ENCODE results near the gene OSTF1. TPM values are rescaled to one million over a fixed set of nuclear protein-coding genes. Genes with fewer than 3 reads are reported as not detected.

OSTF1 gene
- total and polyA plus RNA-seq, 2 experiments from 2014 or later: 22.4 to 29.1 TPM

- no peak for TF ChIP-seq EZH2phosphoT487 (IDR thresholded peaks at IDR 0.05; ENCODE audit: low read depth, severe bottlenecking, unreplicated experiment)
- no peak for TF ChIP-seq EZH2 (IDR thresholded peaks at IDR 0.05; ENCODE audit: borderline replicate concordance)
- no peak for TF ChIP-seq CTCF (IDR thresholded peaks at IDR 0.05; ENCODE audit: poor library complexity)
- no peaks in the 10 kb centered on the region for H3K9me3 ChIP-seq (ENCODE audit: low read depth)
- H4K20me1 ChIP-seq (ENCODE audit: insufficient read depth, poor library complexity, severe bottlenecking): no peaks in the 10 kb centered on the region
- H3K9me2 ChIP-seq (replicated peaks; ENCODE audit: insufficient read depth): no peaks in the 10 kb centered on the region
- no peaks in the 10 kb centered on the region for H3K79me2 ChIP-seq
- WGBS (ENCODE audit: low lambda C conversion rate, missing lambda C conversion rate): 64% methylated on average over 5 of the region's 5 CpGs
- no peak overlapping the region for H2AFZ ChIP-seq
- H3K4me3 ChIP-seq: no peak overlapping the region
- H3K36me3 ChIP-seq (replicated peaks; ENCODE audit: insufficient read depth, low read depth): no peaks in the 10 kb centered on the region
- no peak overlapping the region for H3K4me2 ChIP-seq
- H3K27me3 ChIP-seq: no peaks in the 10 kb centered on the region
- H3K4me1 ChIP-seq (ENCODE audit: insufficient read depth): no peaks in the 10 kb centered on the region
- H3K27ac ChIP-seq: no peak overlapping the region
- no peak for DNase-seq (ENCODE audit: low spot score)
Measured at GRCh38 chr9:75130621-75131230, 42.4 kb downstream of the OSTF1 start.

- TF ChIP-seq EZH2 (IDR thresholded peaks at IDR 0.05; ENCODE audit: borderline replicate concordance) (no peak), EZH2phosphoT487 (IDR thresholded peaks at IDR 0.05; ENCODE audit: low read depth, severe bottlenecking, unreplicated experiment) (no peak), CTCF (IDR thresholded peaks at IDR 0.05; ENCODE audit: poor library complexity) (no peak)
- H3K36me3 ChIP-seq (replicated peaks; ENCODE audit: insufficient read depth, low read depth): no peaks in the 10 kb centered on the region
Measured at GRCh38 chr9:75131700-75132099, 43.4 kb downstream of the OSTF1 start.

GRCh38 chr9:75132244-75132643 lies 43.9 kb downstream of the OSTF1 start:
- H3K9me3 ChIP-seq (ENCODE audit: low read depth): no peaks in the 10 kb centered on the region
- H3K27ac ChIP-seq: no peak overlapping the region
- no peak for TF ChIP-seq CTCF (IDR thresholded peaks at IDR 0.05; ENCODE audit: poor library complexity)
- no peak for TF ChIP-seq EZH2phosphoT487 (IDR thresholded peaks at IDR 0.05; ENCODE audit: low read depth, severe bottlenecking, unreplicated experiment)
- no peak for TF ChIP-seq EZH2 (IDR thresholded peaks at IDR 0.05; ENCODE audit: borderline replicate concordance)

More at GRCh38 chr9:75131700-75132099, 43.4 kb downstream of the OSTF1 start:
- H4K20me1 ChIP-seq (ENCODE audit: insufficient read depth, poor library complexity, severe bottlenecking): no peaks in the 10 kb centered on the region
- no peaks in the 10 kb centered on the region for H3K27me3 ChIP-seq
- H3K27ac ChIP-seq: no peak overlapping the region
- H2AFZ ChIP-seq: no peak overlapping the region
- H3K4me2 ChIP-seq: no peak overlapping the region
- H3K9me2 ChIP-seq (replicated peaks; ENCODE audit: insufficient read depth): no peaks in the 10 kb centered on the region
- no peak for DNase-seq (ENCODE audit: low spot score)
- no peaks in the 10 kb centered on the region for H3K4me1 ChIP-seq (ENCODE audit: insufficient read depth)
- no peaks in the 10 kb centered on the region for H3K9me3 ChIP-seq (ENCODE audit: low read depth)
- no peak overlapping the region for H3K4me3 ChIP-seq
- no peaks in the 10 kb centered on the region for H3K79me2 ChIP-seq
- 96% methylated on average over 3 of the region's 3 CpGs for WGBS (ENCODE audit: low lambda C conversion rate, missing lambda C conversion rate)

More at GRCh38 chr9:75132244-75132643, 43.9 kb downstream of the OSTF1 start:
- H3K4me2 ChIP-seq: no peak overlapping the region
- no peak overlapping the region for H3K4me3 ChIP-seq
- no peaks in the 10 kb centered on the region for H3K27me3 ChIP-seq
- WGBS (ENCODE audit: low lambda C conversion rate, missing lambda C conversion rate): 89% methylated on average over 4 of the region's 4 CpGs
- no peaks in the 10 kb centered on the region for H3K79me2 ChIP-seq
- no peaks in the 10 kb centered on the region for H3K4me1 ChIP-seq (ENCODE audit: insufficient read depth)
- no peak overlapping the region for H2AFZ ChIP-seq
- no peaks in the 10 kb centered on the region for H3K36me3 ChIP-seq (replicated peaks; ENCODE audit: insufficient read depth, low read depth)
- no peak for DNase-seq (ENCODE audit: low spot score)
- no peaks in the 10 kb centered on the region for H3K9me2 ChIP-seq (replicated peaks; ENCODE audit: insufficient read depth)
- H4K20me1 ChIP-seq (ENCODE audit: insufficient read depth, poor library complexity, severe bottlenecking): no peaks in the 10 kb centered on the region

All from hepatocyte (in vitro differentiated cells).